ENCODE measurements around the gene PGS1.

PGS1 gene

DNA sequence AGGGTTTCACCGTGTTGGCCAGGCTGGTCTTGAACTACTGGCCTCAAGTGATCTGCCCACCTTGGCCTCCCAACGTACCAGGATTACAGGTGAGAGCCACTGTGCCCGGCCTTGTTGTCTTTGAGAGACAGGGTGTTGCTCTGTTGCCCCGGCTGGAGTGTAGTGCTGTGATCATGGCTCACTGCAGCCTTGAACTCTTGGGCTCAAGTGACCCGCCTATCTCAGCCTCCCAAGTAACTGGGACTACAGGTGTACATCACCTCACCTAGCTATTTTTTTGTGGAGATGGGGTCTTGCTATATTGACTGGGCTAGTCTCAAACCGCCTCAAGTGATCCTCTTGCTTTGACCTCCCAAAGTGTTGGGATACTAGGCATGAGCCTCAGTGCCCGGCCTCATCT lies 68.4 kb downstream of the PGS1 start:
- H3K36me3 ChIP-seq = no peaks in the 10 kb centered on the region
- TF ChIP-seq, protein P1, sequence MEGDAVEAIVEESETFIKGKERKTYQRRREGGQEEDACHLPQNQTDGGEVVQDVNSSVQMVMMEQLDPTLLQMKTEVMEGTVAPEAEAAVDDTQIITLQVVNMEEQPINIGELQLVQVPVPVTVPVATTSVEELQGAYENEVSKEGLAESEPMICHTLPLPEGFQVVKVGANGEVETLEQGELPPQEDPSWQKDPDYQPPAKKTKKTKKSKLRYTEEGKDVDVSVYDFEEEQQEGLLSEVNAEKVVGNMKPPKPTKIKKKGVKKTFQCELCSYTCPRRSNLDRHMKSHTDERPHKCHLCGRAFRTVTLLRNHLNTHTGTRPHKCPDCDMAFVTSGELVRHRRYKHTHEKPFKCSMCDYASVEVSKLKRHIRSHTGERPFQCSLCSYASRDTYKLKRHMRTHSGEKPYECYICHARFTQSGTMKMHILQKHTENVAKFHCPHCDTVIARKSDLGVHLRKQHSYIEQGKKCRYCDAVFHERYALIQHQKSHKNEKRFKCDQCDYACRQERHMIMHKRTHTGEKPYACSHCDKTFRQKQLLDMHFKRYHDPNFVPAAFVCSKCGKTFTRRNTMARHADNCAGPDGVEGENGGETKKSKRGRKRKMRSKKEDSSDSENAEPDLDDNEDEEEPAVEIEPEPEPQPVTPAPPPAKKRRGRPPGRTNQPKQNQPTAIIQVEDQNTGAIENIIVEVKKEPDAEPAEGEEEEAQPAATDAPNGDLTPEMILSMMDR (IDR thresholded peaks at IDR 0.05) = no peak
- H3K27me3 ChIP-seq = no peaks in the 10 kb centered on the region
- no peak overlapping the region for H3K27ac ChIP-seq
- H3K4me3 ChIP-seq (ENCODE audit: low read depth in 1 of 2, low read length in 1 of 2) = no peak overlapping the region
- no peaks in the 10 kb centered on the region for H3K9me3 ChIP-seq
- H3K4me1 ChIP-seq (ENCODE audit: control insufficient read depth in 1 of 2, insufficient read depth in 1 of 2, low read depth in 1 of 2, low read length in 1 of 2) = peaks cover 29% of the 10 kb centered on the region in 2 experiments

DNA sequence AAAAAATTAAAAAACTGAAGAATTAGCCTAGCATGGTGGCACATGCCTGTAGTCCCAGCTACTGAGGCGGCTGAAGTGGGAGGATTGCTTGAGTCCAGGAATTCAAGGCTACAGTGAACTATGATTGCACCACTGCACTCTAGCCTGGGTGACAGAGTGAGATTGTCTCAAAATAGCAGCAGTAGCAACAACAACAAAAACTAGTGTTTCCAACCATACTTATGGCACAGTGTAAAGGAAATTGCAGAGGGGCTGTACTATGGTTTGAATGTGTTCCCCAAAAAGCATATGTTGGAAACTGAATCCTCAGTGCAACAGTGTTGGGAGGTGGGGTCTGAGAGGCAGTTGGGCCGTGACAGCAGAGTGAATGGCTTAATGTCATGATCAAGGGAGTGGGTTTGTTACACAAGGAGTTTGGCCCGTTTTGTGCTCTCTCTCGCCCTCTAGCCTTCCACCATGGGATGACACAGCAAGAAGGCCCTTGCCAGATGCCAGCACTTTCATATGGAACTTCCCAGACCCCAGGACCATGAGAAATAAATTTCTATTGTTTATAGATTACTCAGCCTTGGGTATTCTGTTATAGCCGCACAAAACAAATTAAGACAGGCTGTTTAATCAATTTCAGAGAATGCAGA lies 70.0 kb downstream of the PGS1 start:
- H3K27ac ChIP-seq = no peak overlapping the region
- TF ChIP-seq, protein P1 (IDR thresholded peaks at IDR 0.05) = peak; percentile 35
- H3K36me3 ChIP-seq = no peaks in the 10 kb centered on the region
- H3K9me3 ChIP-seq = no peaks in the 10 kb centered on the region
- peaks cover 13% of the 10 kb centered on the region in 2 experiments for H3K4me1 ChIP-seq (ENCODE audit: control insufficient read depth in 1 of 2, insufficient read depth in 1 of 2, low read depth in 1 of 2, low read length in 1 of 2)
- H3K27me3 ChIP-seq = no peaks in the 10 kb centered on the region
- no peak overlapping the region for H3K4me3 ChIP-seq (ENCODE audit: low read depth in 1 of 2, low read length in 1 of 2)

DNA sequence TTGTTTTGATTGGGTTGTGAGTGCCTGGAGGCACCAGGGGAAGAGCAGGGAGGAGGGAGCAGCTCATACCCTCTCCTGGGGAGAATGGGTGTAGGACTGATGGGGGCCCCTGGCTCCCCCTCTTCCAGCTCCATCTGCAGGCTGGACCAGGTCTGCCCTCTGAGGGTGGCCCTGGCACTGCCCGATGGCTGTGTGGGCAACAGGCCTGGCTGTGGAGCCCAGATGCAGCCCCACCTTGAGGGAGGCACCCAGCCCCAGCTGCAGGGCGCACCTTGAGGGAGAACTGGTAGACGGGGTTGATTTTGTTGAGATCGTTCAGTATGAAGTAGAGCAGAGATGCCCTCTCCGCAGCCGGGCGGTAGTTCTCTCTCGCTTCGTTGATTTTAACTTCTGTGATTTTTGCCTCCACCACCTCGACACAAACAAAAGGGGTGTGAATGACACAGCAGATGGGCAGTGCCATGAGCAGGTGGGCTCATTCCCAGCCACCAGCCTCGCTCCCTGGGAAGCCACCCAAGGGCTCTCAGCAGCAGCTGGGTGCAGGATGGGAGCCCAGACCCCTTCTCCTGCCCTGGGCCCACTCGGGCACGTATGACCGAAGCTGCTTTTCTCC lies 71.6 kb downstream of the PGS1 start:
- H3K9me3 ChIP-seq = no peaks in the 10 kb centered on the region
- H3K4me1 ChIP-seq (ENCODE audit: control insufficient read depth in 1 of 2, insufficient read depth in 1 of 2, low read depth in 1 of 2, low read length in 1 of 2) = no peaks in the 10 kb centered on the region
- no peak overlapping the region for H3K27ac ChIP-seq
- no peaks in the 10 kb centered on the region for H3K27me3 ChIP-seq
- TF ChIP-seq, protein P1 (IDR thresholded peaks at IDR 0.05) = no peak
- no peaks in the 10 kb centered on the region for H3K36me3 ChIP-seq
- H3K4me3 ChIP-seq (ENCODE audit: low read depth in 1 of 2, low read length in 1 of 2) = no peak overlapping the region

DNA sequence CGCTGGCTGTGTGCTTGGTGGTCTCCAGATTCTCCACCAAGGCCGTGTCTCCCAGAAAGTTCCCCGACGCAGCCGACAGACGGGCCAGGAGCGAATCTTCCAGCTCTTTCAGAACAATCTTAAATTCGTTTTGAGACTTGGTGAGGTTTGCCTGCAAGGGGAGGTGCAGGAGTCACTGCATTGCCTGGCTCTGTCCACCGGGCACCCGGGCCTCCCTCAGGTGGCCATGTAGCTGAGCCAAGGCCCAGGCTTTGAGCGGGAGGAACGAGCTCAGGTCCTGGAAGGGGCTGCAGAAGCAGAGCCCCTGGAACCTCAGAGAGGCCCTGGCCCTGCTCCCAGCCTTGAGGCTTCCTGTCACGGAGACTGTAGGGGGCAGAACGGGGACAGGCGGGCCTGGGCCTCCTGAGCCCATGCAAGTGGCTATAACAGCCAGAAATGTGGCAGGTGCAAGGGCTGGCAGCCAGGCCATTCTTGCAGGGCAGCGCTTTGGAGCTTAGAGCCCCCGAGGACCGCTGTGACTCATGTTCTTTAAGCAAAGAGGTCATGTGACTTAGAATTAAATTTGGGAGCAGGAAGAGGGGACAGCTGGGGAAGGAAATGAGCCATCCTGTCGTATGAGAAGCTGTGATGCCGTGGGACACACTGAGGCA lies 72.4 kb downstream of the PGS1 start:
- H3K9me3 ChIP-seq = no peaks in the 10 kb centered on the region

DNA sequence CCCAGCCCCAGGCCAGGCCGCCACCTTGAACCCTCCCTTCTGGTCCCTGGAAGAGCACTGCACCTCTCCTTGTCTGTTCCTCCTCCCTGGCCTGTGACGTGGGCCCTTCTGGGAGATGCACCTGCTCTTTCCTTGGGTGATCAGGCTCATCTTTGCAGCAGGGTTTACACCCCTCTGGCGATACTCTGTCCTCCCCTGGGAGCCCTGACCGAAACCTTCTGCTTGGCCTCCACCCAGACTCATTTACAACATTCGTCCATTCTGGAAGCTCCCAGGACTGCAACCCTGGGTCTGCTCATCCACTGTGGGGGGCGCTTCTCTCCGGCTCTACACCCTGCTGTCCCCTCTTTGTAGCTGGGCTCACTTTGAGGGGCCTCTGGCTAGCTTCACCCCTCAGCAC lies 73.3 kb downstream of the PGS1 start:
- H3K27me3 ChIP-seq = no peaks in the 10 kb centered on the region
- H3K36me3 ChIP-seq = no peaks in the 10 kb centered on the region
- no peak overlapping the region for H3K4me3 ChIP-seq (ENCODE audit: low read depth in 1 of 2, low read length in 1 of 2)
- H3K27ac ChIP-seq = no peak overlapping the region
- no peaks in the 10 kb centered on the region for H3K4me1 ChIP-seq (ENCODE audit: control insufficient read depth in 1 of 2, insufficient read depth in 1 of 2, low read depth in 1 of 2, low read length in 1 of 2)
- H3K9me3 ChIP-seq = no peaks in the 10 kb centered on the region
- TF ChIP-seq, protein P1 (IDR thresholded peaks at IDR 0.05) = no peak

More for the DNA sequence above, 72.4 kb downstream of the PGS1 start:
- TF ChIP-seq, protein P1 (IDR thresholded peaks at IDR 0.05) = no peak
- Histone ChIP-seq H3K27ac (no peak overlapping the region), H3K4me3 (ENCODE audit: low read depth in 1 of 2, low read length in 1 of 2) (no peak overlapping the region), H3K4me1 (ENCODE audit: control insufficient read depth in 1 of 2, insufficient read depth in 1 of 2, low read depth in 1 of 2, low read length in 1 of 2) (no peaks in the 10 kb centered on the region), H3K36me3 (no peaks in the 10 kb centered on the region), H3K27me3 (no peaks in the 10 kb centered on the region)
